NCI-H748 (cell line): ENCODE measurements around the gene EPB41.
A peak's percentile ranks its signal among the peaks of the same experiment; 100 is the strongest.
"Not testable (repeated sequence)": the region's sequence is repeated elsewhere in the genome, so short reads cannot be mapped to it uniquely, and the experiment has no call there.

Source experiments
- DNase-seq: peaks from one replicate; lab custom pipeline; 2025; ENCODE audit not compliant: unreplicated experiment; lab: John Stamatoyannopoulos, UW

Gene EPB41

DNA sequence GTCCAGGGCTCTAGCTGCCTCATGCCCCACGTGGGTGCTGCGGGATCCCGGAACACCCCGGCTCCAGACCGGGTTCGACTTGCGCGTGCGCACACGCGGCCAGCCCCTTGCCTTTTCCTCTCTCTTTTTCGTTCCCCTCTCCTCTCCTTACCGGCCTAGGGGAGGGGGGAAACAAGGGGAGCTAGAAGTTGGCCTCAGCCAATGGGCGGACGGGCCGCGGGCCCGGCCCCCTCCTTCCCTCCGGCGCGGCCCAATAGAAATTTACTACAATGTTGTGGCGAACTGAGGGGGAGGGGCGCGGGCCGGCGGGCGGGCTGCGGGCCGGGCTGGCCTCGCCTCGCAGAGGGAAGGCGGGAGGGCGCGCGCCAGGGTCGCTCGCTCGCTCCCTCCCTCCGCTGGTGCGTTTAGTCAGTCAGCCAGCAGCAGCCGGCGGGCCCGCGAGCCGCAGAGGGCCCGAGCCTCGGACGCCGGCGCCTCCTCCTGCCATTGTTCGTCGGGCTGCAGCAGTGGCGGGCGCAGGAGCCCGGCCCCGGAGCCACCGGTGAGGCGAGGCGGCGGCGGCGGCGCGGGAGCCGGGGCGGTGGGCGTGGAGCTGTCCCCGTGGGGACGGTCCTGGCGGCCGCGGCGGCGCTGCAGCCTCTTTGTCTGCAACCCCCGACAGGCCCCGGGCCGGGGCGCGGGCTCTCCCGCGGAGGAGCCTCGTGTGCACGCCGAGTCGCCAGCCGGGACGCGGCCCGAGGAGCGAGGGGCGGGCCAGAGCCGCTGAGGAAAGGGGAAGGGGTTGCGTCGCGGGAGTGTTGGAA is at the start of gene EPB41:
TSS of gene EPB41 (plus strand) at position 342 of the 803 bp plus-strand sequence. CDS start 72,869 bp downstream, outside the sequence.
- DNase-seq = peak; percentile 96

DNA sequence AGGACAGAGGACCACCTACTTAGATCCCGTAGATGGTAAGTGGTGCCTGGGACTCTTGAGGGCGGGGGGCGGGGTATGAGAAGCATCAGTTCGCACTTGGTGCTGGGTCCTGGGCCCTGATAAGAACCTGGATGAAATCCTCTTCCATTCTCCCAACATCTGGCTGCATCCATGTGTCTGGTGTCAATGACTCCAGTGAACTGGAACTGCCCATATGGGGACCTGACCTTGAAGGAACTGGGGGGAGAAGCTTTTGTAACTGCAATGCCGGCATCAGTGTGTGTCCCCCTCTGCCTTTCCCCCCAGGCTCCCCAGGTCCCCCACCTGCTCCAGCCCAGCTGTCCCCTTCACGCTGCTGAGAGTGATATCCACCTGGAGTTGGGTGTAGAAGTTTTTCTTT is 49.7 kb upstream of the EPB41 start:
- no peak for DNase-seq

DNA sequence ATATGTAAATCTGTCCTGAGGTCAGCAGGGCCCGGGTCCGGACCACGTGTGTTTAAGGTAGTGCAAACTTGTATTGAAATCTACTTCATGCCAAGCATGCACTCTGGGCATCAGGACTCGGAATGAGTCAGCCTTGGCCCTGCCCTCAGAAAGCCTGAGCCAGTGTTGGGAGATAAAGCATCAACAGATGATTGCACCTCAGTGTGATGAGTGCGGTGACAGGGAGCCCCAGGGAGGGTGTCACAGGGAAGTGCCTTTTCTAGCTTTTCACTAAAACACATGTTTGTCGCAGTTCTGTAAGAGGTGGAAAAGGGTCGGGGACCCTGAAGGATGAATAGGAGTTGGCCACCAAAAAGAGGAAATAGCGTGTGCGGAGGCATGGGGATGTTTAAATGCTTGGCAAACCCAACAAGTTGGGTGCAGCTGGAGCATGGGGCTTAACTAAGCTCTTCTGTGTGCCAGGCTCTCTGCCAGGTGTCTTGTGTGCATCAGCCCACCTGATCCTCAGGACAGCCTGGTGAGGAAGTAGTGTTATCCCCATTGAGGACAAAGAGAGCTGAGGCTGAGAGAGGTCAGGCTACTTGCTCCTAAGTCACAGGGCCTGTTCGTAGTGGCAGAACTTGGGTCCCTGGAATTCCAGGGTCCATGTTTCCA is 48.2 kb upstream of the EPB41 start:
- DNase-seq = no peak

DNA sequence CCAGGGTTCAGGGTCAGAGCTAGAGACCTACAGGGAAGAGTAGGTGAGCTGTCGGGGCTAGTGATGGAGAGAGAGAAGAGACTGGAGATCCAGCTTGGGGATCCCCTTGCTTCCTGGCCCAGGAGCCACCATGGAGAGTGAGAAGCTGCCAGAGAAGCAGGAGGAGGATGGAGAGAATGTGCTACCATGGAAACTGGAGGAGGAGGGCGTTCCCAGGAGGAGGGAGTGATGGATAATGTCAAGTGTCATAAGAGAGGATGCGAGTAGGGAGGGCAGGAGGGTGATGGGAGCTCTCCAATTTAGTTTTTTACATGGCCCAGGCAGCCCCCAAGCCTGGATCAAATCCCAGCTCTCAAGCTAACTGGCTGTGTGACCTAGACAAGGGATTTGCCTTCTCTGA is 46.5 kb upstream of the EPB41 start:
- no peak for DNase-seq

DNA sequence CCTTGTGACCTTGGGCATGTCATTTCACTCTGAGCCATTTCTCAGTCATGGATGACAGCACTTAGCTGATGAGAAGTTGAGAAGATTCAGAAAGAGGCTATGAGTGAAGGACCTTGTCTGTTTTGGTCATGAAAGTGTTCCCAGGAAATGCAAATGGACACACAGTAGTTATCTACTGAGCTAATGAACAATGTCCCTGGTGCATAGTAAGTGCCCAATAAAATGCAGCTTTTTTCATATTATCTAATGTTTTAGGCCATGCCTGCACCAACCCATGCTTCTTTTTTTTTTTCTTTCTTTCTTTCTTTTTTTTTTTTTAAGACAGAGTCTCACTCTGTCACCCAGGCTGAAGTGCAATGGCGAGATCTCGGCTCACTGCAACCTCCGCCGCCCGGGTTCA is 44.4 kb upstream of the EPB41 start:
- no peak for DNase-seq

DNA sequence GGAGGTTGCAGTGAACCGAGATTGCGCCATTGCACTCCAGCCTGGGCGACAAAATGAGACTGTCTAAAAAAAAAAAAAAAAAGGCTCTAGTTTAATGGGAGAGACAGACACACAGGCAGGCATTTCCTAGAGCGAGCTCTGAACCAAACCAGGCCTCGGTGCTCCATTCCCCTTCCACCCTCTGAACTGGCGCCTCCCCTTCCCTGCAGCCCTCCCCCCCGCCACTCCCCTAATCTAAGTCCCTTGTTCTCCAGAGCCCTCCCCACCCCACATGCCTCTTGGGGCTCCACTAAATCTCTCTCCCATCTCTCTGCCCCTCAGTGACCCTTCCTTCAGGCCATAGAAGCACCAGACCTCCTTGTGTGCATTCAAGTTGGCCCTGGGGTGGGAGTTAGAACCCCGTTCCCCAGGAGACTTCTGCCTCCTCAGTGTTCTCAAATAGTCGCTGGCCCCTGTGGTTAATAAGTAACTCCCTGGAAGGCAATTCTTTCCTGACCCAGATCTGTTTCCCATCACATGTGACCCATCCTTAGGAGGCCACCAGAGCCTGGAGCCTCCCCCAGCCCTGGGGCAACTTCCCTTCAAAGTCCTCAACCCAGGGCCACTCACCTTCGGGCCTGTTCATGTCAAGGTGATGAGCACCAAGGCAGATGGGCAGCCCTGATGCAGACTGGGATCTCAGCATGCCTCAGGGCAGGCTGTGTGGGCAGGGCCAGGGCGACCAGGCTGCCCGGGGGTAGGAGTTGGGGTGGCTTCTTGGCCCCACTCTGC is 42.6 kb upstream of the EPB41 start:
- DNase-seq = no peak

DNA sequence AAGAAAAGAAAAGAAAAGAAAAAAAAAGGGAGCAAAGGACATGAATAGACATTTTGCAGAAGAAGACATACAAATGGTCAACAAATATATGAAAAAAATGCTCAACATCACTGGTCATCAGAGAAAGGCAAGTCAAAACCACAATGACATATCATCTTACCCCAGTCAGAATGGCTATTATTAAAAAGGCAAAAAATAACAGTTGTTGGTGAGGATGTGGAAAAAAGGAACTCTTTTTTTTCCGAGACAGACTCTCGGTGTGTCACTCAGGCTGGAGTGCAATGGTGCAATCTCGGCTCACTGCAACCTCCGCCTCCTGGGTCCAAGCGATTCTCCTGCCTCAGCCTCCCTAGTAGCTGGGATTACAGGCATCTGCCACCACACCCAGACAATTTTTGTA is 39.2 kb upstream of the EPB41 start:
- DNase-seq = not testable (repeated sequence)

DNA sequence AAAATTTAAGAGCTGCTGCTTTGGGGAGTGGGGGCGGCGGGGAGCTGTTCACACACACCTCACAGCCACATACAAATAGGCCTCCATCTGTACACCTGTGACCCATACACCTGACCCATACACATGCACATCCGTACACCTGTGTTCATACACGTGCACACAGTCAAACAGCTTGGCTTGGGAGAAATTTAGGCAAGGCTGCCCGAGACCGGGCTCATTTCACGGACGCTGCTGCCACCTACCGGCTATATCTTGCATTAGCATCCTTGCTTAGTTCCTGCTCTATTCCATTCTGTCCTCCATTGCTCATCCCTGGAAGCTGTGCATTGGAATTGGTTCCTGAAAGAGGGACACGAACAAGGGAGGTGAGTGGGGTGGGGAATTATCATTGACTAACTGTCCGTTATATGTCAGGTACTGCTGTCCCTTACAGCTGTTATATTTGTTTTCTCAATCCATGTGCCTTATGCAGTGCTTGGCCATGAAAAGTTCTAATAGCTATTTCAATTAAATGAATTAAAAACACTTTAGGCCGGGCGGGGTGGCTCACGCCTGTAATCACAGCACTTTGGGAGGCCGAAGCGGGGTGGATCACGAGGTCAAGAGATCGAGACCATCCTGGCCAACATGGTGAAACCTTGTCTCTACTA is 37.1 kb upstream of the EPB41 start:
- peak; percentile 79 for DNase-seq

DNA sequence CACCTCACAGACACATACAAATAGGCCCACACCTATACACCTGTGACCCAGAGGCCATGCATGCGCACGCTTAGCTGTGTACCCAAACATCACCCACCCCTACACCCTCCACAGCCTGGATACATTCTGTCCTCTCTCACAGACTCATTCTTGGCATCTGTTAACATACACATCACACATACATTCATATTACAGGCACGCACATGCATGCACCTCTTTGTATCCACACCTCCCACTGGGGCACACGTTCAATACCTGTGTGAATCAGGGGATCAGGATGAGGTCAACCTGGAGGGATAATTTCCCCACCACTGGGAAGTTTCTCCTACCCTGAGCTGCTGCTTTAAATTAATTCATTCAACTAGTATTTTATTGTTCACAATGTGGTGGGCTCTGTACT is 35.6 kb upstream of the EPB41 start:
- no peak for DNase-seq

DNA sequence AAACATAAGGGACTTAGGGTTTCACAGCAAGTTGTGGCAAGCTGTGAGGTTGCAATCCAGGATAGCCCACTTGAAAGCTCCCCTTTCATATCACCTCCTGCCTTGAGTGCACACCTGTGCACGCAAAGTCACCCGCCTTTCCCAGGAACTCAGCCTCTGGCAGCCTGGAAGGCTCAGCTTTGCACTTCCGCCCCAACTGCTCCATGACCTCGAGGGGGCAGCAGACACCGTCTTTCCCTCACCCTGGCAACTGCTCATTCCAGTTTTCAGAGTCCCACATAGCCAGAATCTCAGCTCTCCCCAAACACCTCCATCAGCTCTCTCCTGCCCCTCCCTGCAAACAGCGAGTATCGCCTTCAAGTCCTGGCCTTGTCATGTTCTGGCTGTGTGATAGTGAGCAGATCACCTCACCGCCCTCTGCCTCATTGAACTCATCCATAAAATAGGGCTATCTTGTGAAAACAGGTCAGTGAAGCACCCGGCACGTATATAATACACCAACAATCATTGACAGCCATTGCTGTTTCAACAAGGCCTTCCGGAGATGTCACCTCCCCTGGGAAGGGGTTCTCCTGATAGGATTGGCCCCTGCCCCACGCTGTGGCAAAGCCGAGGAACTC is 32.2 kb upstream of the EPB41 start:
- DNase-seq = peak; percentile 87

DNA sequence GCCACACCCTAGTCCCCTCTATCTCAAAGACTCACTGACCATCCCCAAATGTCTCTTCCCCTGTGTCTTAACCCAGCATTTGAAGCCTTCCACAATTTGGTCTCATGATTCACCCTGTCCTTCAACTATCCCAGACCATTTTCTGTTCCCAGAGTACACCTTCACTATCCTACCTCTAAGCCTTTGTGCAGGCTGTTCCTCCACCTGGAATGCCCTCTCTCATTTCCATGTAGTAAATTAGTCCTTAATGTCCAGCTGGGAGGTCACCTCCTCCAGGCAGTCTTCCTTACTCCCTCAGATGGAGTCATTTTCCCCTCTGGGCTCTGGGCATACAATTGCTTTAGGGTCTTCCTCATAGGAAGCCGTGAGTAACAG is 31.1 kb upstream of the EPB41 start:
- DNase-seq = no peak

DNA sequence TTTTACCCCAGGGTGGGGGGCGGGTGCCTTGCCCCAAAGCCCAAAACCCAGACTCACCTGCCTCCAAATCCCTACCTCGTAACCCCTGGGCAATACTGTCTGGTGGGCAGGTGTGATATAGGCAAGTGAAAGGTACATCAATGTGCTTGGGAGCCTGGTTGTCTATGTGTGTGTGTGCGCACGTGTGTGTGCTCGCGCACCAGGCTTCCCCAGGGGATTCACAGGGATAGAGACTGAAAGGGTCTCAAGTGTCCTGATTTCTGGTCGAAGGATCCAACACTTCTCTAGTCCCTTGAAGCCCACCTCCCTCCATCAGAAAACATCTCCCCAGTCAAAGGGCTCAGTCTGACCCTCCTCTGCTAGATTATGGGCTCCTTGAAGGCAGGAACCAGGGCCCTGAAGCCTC is 28.9 kb upstream of the EPB41 start:
- no peak for DNase-seq

DNA sequence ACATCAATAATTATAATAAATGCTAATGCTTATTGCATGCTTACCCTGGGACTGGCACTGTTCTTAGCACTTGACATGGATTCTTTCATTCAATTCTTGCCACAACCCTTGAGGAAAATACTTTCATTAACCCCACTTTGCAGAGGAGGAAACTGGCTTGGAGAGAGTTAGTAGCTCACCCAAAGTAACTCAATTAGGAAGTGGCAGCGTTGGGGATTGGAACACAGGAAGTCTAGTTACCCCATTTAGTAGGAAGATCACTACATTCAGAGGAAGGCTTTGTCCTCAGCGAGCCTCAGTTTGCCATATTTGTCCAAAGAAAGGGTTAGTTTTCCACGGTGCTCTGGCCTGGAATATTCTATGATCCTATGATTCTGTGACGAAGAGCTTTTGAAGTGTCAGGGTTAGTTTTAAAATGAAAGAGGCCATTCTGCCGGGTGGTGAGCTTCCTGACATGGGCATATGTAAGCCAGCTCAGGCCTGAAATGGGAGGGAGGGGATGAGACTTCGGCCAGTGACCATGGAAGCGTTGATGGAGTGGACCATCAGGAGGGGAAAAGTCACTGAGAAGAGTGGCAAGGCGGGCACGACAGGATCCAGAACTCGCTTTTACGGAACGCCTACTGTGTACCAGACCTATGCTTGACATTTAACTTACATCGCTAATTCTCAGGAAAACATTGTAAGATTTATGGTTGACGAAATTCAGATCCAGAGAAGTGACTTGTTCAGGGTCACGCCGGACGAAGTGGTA is 28.2 kb upstream of the EPB41 start:
- no peak for DNase-seq

DNA sequence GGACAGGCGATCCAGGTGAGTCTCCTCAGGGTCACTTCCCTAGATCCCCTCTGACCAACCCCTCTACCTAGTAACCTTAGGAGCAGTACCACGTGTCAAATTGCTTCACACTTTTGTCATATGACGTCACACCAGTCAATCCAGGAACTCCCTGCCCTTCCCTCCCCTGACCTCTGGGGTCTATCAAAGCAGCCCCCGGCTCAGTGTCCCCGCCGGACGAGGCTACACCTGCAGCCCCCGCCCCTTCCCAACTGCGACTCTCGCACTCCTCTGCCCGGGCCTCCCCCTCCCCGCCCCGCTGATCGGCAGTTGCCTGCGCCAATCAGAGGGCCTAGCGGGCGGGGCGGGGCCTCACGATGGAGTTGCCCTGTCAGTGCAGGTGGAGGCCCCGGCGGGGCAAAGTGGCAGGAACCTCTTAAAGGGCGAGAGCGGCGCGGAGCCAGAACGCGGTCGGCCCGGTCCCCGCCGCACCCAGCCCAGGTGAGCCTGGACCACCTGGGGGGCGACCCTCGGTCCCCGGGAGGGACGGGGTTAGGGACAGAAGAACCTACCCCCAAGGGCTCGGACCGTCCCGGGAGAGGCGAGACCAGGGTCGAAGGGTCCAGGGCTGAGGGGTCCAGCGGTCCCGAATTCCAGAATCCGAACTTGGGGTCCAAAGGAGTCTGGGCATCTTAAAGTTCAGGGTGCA is 27.5 kb upstream of the EPB41 start:
- DNase-seq = peak; percentile 84

DNA sequence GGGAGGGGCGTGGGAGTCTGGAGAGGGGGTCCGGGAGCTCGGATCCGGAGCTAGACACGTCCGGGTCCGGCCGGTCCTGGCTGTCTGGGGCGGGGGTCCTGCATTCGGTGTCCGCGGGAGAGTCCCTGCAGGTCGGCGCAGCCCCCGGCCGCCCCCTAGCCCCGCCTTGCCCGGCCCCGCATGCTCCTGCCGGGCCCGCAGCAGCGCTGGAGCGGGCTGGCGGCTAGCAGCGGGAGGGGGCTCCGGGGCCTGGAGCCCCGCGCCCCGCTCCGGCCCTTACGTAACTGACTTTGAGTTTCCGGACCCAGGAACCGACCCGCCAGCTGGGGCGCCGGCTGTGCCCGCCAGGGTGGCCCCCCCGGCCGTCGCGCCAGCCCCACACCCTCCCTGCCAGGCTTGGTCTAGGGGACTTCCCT is 26.9 kb upstream of the EPB41 start:
- DNase-seq = no peak

DNA sequence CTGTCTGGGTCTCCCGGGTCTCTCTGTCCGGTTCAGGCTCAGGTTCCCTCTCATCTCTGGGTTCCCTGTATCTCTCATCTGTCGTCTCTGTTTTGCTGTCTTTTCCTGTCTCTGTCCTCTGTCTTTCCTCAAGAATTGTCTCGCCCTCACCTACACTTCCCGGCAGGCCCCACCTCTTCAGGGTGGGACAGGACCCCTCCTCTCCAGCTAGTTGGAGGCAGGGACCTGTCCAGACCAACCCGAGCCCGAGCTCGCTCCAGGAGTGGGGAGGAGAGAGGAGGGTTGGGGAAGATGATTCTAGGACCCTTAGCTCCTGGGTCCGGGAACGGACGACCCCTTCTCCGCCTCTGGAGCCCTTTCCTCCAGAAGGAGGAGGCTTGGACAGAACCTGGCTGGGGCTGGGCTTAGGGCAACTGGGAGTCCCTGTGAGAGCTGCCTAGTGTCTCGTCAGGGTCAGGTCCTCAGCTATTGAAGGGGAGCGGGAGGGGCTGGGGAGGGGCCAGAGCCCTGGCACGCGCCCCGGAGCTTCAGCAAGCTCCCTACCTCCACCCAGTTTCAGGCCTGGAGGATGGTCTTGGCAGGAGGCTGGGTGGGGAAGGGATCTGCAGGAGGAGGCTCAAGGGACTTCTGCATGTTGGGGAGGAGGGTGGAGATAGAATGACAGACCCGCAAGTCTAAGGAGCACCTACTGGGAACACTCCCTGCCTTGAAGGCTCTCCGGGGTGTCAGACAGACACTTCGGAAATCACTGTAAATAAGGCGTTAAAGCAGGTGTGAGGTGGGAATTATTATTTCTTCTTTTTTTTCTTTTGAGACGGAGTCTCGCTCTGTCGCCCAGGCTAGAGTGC is 26.3 kb upstream of the EPB41 start:
- peak; percentile 49 for DNase-seq

DNA sequence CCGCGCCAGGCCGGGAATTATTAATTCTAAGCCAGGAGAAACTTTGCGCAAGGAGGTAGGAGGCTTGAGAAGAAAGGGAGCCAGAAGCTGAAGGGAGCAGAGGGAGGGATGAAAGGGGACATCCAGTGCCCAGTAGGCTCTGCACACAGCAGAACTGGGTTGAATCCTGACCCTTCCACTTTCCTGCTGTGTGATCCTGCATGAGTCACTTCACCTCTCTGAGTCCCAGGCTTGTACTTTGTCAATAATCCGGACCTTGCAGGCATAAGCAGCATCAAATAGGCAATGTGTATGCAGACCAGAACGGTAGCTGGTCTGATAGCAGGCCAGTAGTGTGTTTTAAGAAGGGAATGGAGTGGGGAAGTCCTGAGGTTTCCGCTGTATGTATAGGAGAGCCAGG is 25.5 kb upstream of the EPB41 start:
- DNase-seq = no peak

DNA sequence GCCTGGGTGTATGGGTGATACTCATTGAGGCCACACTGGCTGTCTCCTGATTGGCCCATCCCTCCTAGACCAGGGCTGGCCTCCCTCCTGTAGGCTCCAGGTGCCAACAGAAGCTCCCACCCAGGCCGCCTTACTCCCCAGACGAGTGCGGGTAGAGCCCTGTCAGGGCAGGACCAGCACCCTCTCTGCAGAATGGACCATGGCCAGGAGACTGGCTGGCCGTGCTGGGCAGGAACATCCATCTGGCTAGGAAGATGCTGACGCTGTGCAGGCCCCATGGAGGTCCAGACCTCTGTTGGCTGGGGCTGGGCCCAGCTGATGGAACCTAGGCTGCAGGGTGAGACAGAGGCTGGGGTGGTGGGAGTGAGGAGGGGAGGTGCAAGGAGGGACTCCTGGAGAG is 25.0 kb upstream of the EPB41 start:
- no peak for DNase-seq

DNA sequence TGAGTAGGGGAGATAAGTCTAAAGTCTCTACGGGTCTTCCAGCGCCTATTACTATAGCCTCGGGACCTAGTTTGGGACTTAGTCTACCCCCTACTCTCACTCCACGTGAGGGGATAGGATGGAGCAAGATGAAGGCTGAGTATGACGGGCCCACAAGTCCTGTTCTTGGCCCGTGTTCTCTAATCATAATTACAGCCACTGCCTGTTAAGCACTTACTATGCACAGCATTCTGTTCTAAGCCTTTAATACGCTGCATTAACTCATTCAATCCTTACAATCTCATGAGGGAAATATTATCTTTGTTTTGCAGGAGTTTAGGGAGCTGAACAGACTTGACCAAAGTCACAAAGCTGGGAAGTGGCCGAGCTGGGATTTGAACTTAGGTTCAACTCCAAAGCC is 23.9 kb upstream of the EPB41 start:
- no peak for DNase-seq
